Neuronal stem cell (in vitro differentiated cells): ENCODE data around the gene IGDCC3.

Source experiments
- DNase-seq: peaks from one replicate; pipeline ENCODE4 v3.0.0-alpha.2; 2013; ENCODE audit warnings: low spot score
- H2AFZ ChIP-seq: one replicate; pipeline ENCODE4 v1.6.1; 2013; ENCODE audit warnings: mild to moderate bottlenecking, low read length, inconsistent platforms
- H2AK5ac ChIP-seq: 2 replicates; pipeline ENCODE4 v1.6.1; 2013; ENCODE audit warnings: low read depth, mild to moderate bottlenecking, inconsistent platforms, low read length, moderate library complexity, mixed read lengths
- H2BK120ac ChIP-seq: 2 replicates; pipeline ENCODE4 v1.6.1; 2013; ENCODE audit warnings: low read depth, mild to moderate bottlenecking, inconsistent platforms, low read length, moderate library complexity, mixed read lengths
- H2BK12ac ChIP-seq: one replicate; pipeline ENCODE4 v1.6.1; 2013; ENCODE audit warnings: low read length, inconsistent platforms
- H2BK15ac ChIP-seq: 2 replicates; pipeline ENCODE4 v1.6.1; 2013; ENCODE audit warnings: mild to moderate bottlenecking, low read length, inconsistent platforms, mixed read lengths
- H2BK5ac ChIP-seq: one replicate; pipeline ENCODE4 v1.6.1; 2013; ENCODE audit warnings: inconsistent platforms, mild to moderate bottlenecking, low read length, moderate library complexity
- H3K14ac ChIP-seq: one replicate; pipeline ENCODE4 v1.6.1; 2013; ENCODE audit warnings: low read length, inconsistent platforms
- H3K18ac ChIP-seq: 2 replicates; pipeline ENCODE4 v1.6.1; 2013; ENCODE audit warnings: low read length, inconsistent platforms
- H3K23ac ChIP-seq: 2 replicates; pipeline ENCODE4 v1.6.1; 2013; ENCODE audit warnings: low read depth, mild to moderate bottlenecking, mixed read lengths, low read length, inconsistent platforms; ENCODE audit not compliant: poor library complexity
- H3K27ac ChIP-seq: replicated peaks from 3 replicates; pipeline ENCODE4 v1.5.1; 2013; ENCODE audit warnings: low read length, inconsistent platforms
- H3K27me3 ChIP-seq, 3 experiments: 2 replicates each; pipeline ENCODE4 v1.6.1; 2013; ENCODE audit warnings: low read length in 3 of 3, mild to moderate bottlenecking in 2 of 3, inconsistent platforms in 1 of 3, low read depth in 1 of 3, mixed read lengths in 1 of 3, moderate library complexity in 1 of 3; ENCODE audit not compliant: control insufficient read depth in 3 of 3, insufficient read depth in 3 of 3
- H3K36me3 ChIP-seq, 2 donors: replicated peaks in 1 of 2; 2 replicates each; pipeline ENCODE4 v1.6.1; 2013; ENCODE audit warnings: low read length in 2 of 2; ENCODE audit not compliant: control insufficient read depth in 2 of 2, insufficient read depth in 2 of 2
- H3K4ac ChIP-seq: 2 replicates; pipeline ENCODE4 v1.6.1; 2013; ENCODE audit warnings: inconsistent platforms, mild to moderate bottlenecking, low read length, moderate library complexity
- H3K4me1 ChIP-seq, 2 donors: 1 replicate in 1 of 2; 2 replicates in 1 of 2; pipeline ENCODE4 v1.6.1; 2013; ENCODE audit warnings: low read length in 2 of 2, low read depth in 1 of 2; ENCODE audit not compliant: control insufficient read depth in 2 of 2, insufficient read depth in 1 of 2
- H3K4me2 ChIP-seq: one replicate; pipeline ENCODE4 v1.6.1; 2013; ENCODE audit warnings: mild to moderate bottlenecking, low read length, inconsistent platforms; ENCODE audit not compliant: insufficient read depth, poor library complexity, severe bottlenecking
- H3K4me3 ChIP-seq, 2 donors: 2 replicates each; pipeline ENCODE4 v1.5.1; 2013; ENCODE audit warnings: low read length in 2 of 2, mild to moderate bottlenecking in 2 of 2, inconsistent platforms in 1 of 2, moderate library complexity in 1 of 2
- H3K79me1 ChIP-seq: one replicate; pipeline ENCODE4 v1.6.1; 2013; ENCODE audit warnings: low read depth, mild to moderate bottlenecking, inconsistent platforms, low read length, moderate library complexity
- H3K9ac ChIP-seq: one replicate; pipeline ENCODE4 v1.6.1; 2013; ENCODE audit warnings: mild to moderate bottlenecking, low read depth, low read length, inconsistent platforms; ENCODE audit not compliant: poor library complexity
- H3K9me3 ChIP-seq, 2 donors: replicated peaks in 1 of 2; 2 replicates each; pipeline versions ENCODE3 to v1.6.1; 2013; ENCODE audit warnings: low read length in 2 of 2, mild to moderate bottlenecking in 2 of 2, inconsistent platforms in 1 of 2, low read depth in 1 of 2, mixed read lengths in 1 of 2, moderate library complexity in 1 of 2; ENCODE audit not compliant: control insufficient read depth in 2 of 2, insufficient read depth in 1 of 2
- H4K8ac ChIP-seq: one replicate; pipeline ENCODE4 v1.6.1; 2013; ENCODE audit warnings: low read depth, mild to moderate bottlenecking, inconsistent platforms, low read length, moderate library complexity
- H4K91ac ChIP-seq: one replicate; pipeline ENCODE4 v1.6.1; 2013; ENCODE audit warnings: low read length, low read depth, mild to moderate bottlenecking, inconsistent platforms; ENCODE audit not compliant: poor library complexity
- WGBS, 2 donors: extraction: QIAGEN DNeasy Blood & Tissue Kit; methylation state at CpG; one replicate each; pipeline ENCODE4 v1.1.7; 2013; ENCODE audit warnings: missing lambda C conversion rate in 2 of 2, mixed read lengths in 1 of 2; ENCODE audit not compliant: insufficient read length in 2 of 2, insufficient replicate concordance in 1 of 2; ENCODE audit errors: extremely low coverage in 2 of 2; 5-methylcytosine and 5-hydroxymethylcytosine counted together

Gene IGDCC3

GRCh38 chr15:65373163-65373651, 4.6 kb downstream of the IGDCC3 start:
- H3K23ac ChIP-seq, result no peak overlapping the region
- no peak overlapping the region for H3K9ac ChIP-seq
- no peak overlapping the region for H3K14ac ChIP-seq
- H2BK15ac ChIP-seq, result no peak overlapping the region
- no peak overlapping the region for H3K18ac ChIP-seq
- no CpG with 5 or more reads among the region's 11 CpGs for WGBS, 2 donors
- no peak overlapping the region for H2BK120ac ChIP-seq
- H2AK5ac ChIP-seq, result no peak overlapping the region
- H2BK5ac ChIP-seq, result no peak overlapping the region
- H3K36me3 ChIP-seq, result peaks cover 9 to 69% of the 10 kb centered on the region in 2 donors
- no peak overlapping the region for H3K4me3 ChIP-seq
- no peak overlapping the region for H2BK12ac ChIP-seq
- H3K79me1 ChIP-seq, result peaks cover 1% of the 10 kb centered on the region
- no peak for DNase-seq
- H3K4ac ChIP-seq, result no peak overlapping the region
- no peak overlapping the region for H4K91ac ChIP-seq
- no peak overlapping the region for H4K8ac ChIP-seq
- H3K27me3 ChIP-seq, result peaks cover 0 to 12% (median 0%) of the 10 kb centered on the region in 3 experiments
- H3K9me3 ChIP-seq, result no peaks in the 10 kb centered on the region
- H3K4me2 ChIP-seq, result no peak overlapping the region
- H3K27ac ChIP-seq, result no peak overlapping the region
- no peak overlapping the region for H2AFZ ChIP-seq
- peaks cover 39% of the 10 kb centered on the region in 2 donors for H3K4me1 ChIP-seq

- H3K23ac ChIP-seq, result no peak overlapping the region
- no peak overlapping the region for H2BK15ac ChIP-seq
- H4K91ac ChIP-seq, result no peak overlapping the region
- H3K27ac ChIP-seq, result no peak overlapping the region
- H3K4me2 ChIP-seq, result no peak overlapping the region
- peaks cover 9 to 69% of the 10 kb centered on the region in 2 donors for H3K36me3 ChIP-seq
- no peak overlapping the region for H2BK5ac ChIP-seq
- H3K27me3 ChIP-seq, result peaks cover 0 to 12% (median 0%) of the 10 kb centered on the region in 3 experiments
- H3K9ac ChIP-seq, result no peak overlapping the region
- H2BK120ac ChIP-seq, result no peak overlapping the region
- peaks cover 1% of the 10 kb centered on the region for H3K79me1 ChIP-seq
- H3K4me3 ChIP-seq, result no peak overlapping the region
- H3K9me3 ChIP-seq, result no peaks in the 10 kb centered on the region
- H2AFZ ChIP-seq, result no peak overlapping the region
- peaks cover 41 to 42% of the 10 kb centered on the region in 2 donors for H3K4me1 ChIP-seq
- WGBS, 2 donors, result no CpG with 5 or more reads among the region's 4 CpGs
- H3K4ac ChIP-seq, result no peak overlapping the region
- no peak overlapping the region for H3K18ac ChIP-seq
- no peak overlapping the region for H2BK12ac ChIP-seq
- no peak overlapping the region for H3K14ac ChIP-seq
- no peak overlapping the region for H2AK5ac ChIP-seq
- no peak for DNase-seq
- H4K8ac ChIP-seq, result no peak overlapping the region
Observed at GRCh38 chr15:65372787-65373067, 5.1 kb downstream of the IGDCC3 start.

- H2AK5ac ChIP-seq, result peak overlapping the region; percentile 21
- H3K4me2 ChIP-seq, result no peak overlapping the region
- H3K9me3 ChIP-seq, result no peaks in the 10 kb centered on the region
- no peak overlapping the region for H2AFZ ChIP-seq
- no peak overlapping the region for H3K14ac ChIP-seq
- peaks cover 0 to 12% (median 0%) of the 10 kb centered on the region in 3 experiments for H3K27me3 ChIP-seq
- H4K91ac ChIP-seq, result no peak overlapping the region
- H3K9ac ChIP-seq, result no peak overlapping the region
- no peak overlapping the region for H2BK5ac ChIP-seq
- no peak overlapping the region for H3K27ac ChIP-seq
- peaks cover 9 to 69% of the 10 kb centered on the region in 2 donors for H3K36me3 ChIP-seq
- no peak overlapping the region for H3K23ac ChIP-seq
- peak overlapping the region; percentile 24 for H3K18ac ChIP-seq
- peak overlapping the region; percentile 41 for H2BK15ac ChIP-seq
- WGBS, 2 donors, result no CpG with 5 or more reads among the region's 21 CpGs
- no peak overlapping the region for H3K4ac ChIP-seq
- H2BK120ac ChIP-seq, result no peak overlapping the region
- no peak overlapping the region for H4K8ac ChIP-seq
- H3K4me3 ChIP-seq, result no peak overlapping the region
- H3K4me1 ChIP-seq, result peaks cover 44 to 45% of the 10 kb centered on the region in 2 donors
- H2BK12ac ChIP-seq, result no peak overlapping the region
- no peak for DNase-seq
- peaks cover 1% of the 10 kb centered on the region for H3K79me1 ChIP-seq
Observed at GRCh38 chr15:65371976-65372786, 5.6 kb downstream of the IGDCC3 start.

GRCh38 chr15:65370885-65371284, 6.9 kb downstream of the IGDCC3 start:
- H2BK5ac ChIP-seq, result no peak overlapping the region
- H2BK12ac ChIP-seq, result no peak overlapping the region
- no peak overlapping the region for H2AK5ac ChIP-seq
- no peak overlapping the region for H3K14ac ChIP-seq
- H2BK15ac ChIP-seq, result peak overlapping the region; percentile 27
- peaks cover 0 to 3% (median 0%) of the 10 kb centered on the region in 3 experiments for H3K27me3 ChIP-seq
- no peak overlapping the region for H3K4me2 ChIP-seq
- no peaks in the 10 kb centered on the region for H3K9me3 ChIP-seq
- peaks cover 9 to 73% of the 10 kb centered on the region in 2 donors for H3K36me3 ChIP-seq
- no peak overlapping the region for H3K4ac ChIP-seq
- no peak overlapping the region for H4K8ac ChIP-seq
- H2AFZ ChIP-seq, result no peak overlapping the region
- peaks cover 1% of the 10 kb centered on the region for H3K79me1 ChIP-seq
- no peak overlapping the region for H3K23ac ChIP-seq
- no peak for DNase-seq
- H3K4me1 ChIP-seq, result peaks cover 43 to 49% of the 10 kb centered on the region in 2 donors
- H3K27ac ChIP-seq, result no peak overlapping the region
- no peak overlapping the region for H2BK120ac ChIP-seq
- H3K9ac ChIP-seq, result no peak overlapping the region
- H3K4me3 ChIP-seq, result no peak overlapping the region
- no peak overlapping the region for H4K91ac ChIP-seq
- H3K18ac ChIP-seq, result no peak overlapping the region
